Measurements from ENCODE around the gene ZPBP. TPM values are rescaled to one million over a fixed set of nuclear protein-coding genes. Genes with fewer than 3 reads are reported as not detected.

The ZPBP gene
- total RNA-seq, 1 donor from 2014 or later = not detected

GRCh38 chr7:50022991-50023390, 70.1 kb downstream of the ZPBP start:
- Mint-ChIP-seq H3K36me3 (ENCODE audit: low read depth, unreplicated experiment) (no peaks in the 10 kb centered on the region), H3K9me3 (ENCODE audit: unreplicated experiment) (no peaks in the 10 kb centered on the region), H3K4me1 (ENCODE audit: low read depth, unreplicated experiment) (no peaks in the 10 kb centered on the region), H3K27ac (ENCODE audit: unreplicated experiment) (no peak overlapping the region), H3K27me3 (ENCODE audit: low read depth, unreplicated experiment) (no peaks in the 10 kb centered on the region), H3K4me3 (ENCODE audit: unreplicated experiment) (no peak overlapping the region)
- no peaks in the 10 kb centered on the region for H3K79me2 ChIP-seq (ENCODE audit: insufficient read depth, low read length)
- H3K4me1 ChIP-seq (ENCODE audit: insufficient read depth, low read length) = no peaks in the 10 kb centered on the region
- H3K36me3 ChIP-seq (ENCODE audit: insufficient read depth, low read length) = no peaks in the 10 kb centered on the region
- no peak overlapping the region for H3K27ac ChIP-seq (ENCODE audit: low read depth, low read length)
- DNase-seq (ENCODE audit: low read depth) (no peak), FAIRE-seq (no peak)
- H3K4me3 ChIP-seq (ENCODE audit: insufficient read depth, low read depth, low read length) = no peak overlapping the region
- H2AFZ ChIP-seq (ENCODE audit: low read depth, low read length) = no peak overlapping the region
- H3K27me3 ChIP-seq (ENCODE audit: insufficient read depth, low read length) = no peaks in the 10 kb centered on the region
- TF ChIP-seq CTCF (IDR thresholded peaks at IDR 0.05; ENCODE audit: insufficient read depth, low read depth, low read length) (no peak), EZH2 (IDR thresholded peaks at IDR 0.05; ENCODE audit: insufficient read depth, low read length) (no peak)
- H4K20me1 ChIP-seq (ENCODE audit: insufficient read depth, low read length) = no peaks in the 10 kb centered on the region
- H3K4me2 ChIP-seq (ENCODE audit: low read length) = no peak overlapping the region
- no peaks in the 10 kb centered on the region for H3K9me3 ChIP-seq (ENCODE audit: insufficient read depth, low read depth, low read length)
- H3K9ac ChIP-seq (ENCODE audit: low read length) = no peak overlapping the region

- H3K27ac ChIP-seq (ENCODE audit: low read depth, low read length) = no peak overlapping the region
- H3K27me3 ChIP-seq (ENCODE audit: insufficient read depth, low read length) = no peaks in the 10 kb centered on the region
- no peaks in the 10 kb centered on the region for H3K9me3 Mint-ChIP-seq (ENCODE audit: unreplicated experiment)
- H3K27ac Mint-ChIP-seq (ENCODE audit: unreplicated experiment) = no peak overlapping the region
- no peak overlapping the region for H3K9ac ChIP-seq (ENCODE audit: low read length)
- no peaks in the 10 kb centered on the region for H3K36me3 Mint-ChIP-seq (ENCODE audit: low read depth, unreplicated experiment)
- H3K4me3 Mint-ChIP-seq (ENCODE audit: unreplicated experiment) = no peak overlapping the region
- H4K20me1 ChIP-seq (ENCODE audit: insufficient read depth, low read length) = no peaks in the 10 kb centered on the region
- H2AFZ ChIP-seq (ENCODE audit: low read depth, low read length) = no peak overlapping the region
- H3K9me3 ChIP-seq (ENCODE audit: insufficient read depth, low read depth, low read length) = no peaks in the 10 kb centered on the region
- H3K27me3 Mint-ChIP-seq (ENCODE audit: low read depth, unreplicated experiment) = no peaks in the 10 kb centered on the region
- TF ChIP-seq EZH2 (IDR thresholded peaks at IDR 0.05; ENCODE audit: insufficient read depth, low read length) = no peak
- no peak for TF ChIP-seq CTCF (IDR thresholded peaks at IDR 0.05; ENCODE audit: insufficient read depth, low read depth, low read length)
- no peak for DNase-seq (ENCODE audit: low read depth)
- H3K4me2 ChIP-seq (ENCODE audit: low read length) = no peak overlapping the region
- FAIRE-seq = no peak
- no peaks in the 10 kb centered on the region for H3K4me1 Mint-ChIP-seq (ENCODE audit: low read depth, unreplicated experiment)
- H3K79me2 ChIP-seq (ENCODE audit: insufficient read depth, low read length) = no peaks in the 10 kb centered on the region
- no peak overlapping the region for H3K4me3 ChIP-seq (ENCODE audit: insufficient read depth, low read depth, low read length)
- no peaks in the 10 kb centered on the region for H3K4me1 ChIP-seq (ENCODE audit: insufficient read depth, low read length)
- H3K36me3 ChIP-seq (ENCODE audit: insufficient read depth, low read length) = no peaks in the 10 kb centered on the region
These were observed 70.6 kb downstream of the ZPBP start for GRCh38 chr7:50022451-50022850.

GRCh38 chr7:49995681-49996080, 97.4 kb downstream of the ZPBP start:
- no peak for TF ChIP-seq EZH2 (IDR thresholded peaks at IDR 0.05; ENCODE audit: insufficient read depth, low read length)
- Histone ChIP-seq H3K4me1 (ENCODE audit: insufficient read depth, low read length) (no peaks in the 10 kb centered on the region), H2AFZ (ENCODE audit: low read depth, low read length) (no peak overlapping the region), H3K36me3 (ENCODE audit: insufficient read depth, low read length) (no peaks in the 10 kb centered on the region), H3K79me2 (ENCODE audit: insufficient read depth, low read length) (no peaks in the 10 kb centered on the region), H3K4me3 (ENCODE audit: insufficient read depth, low read depth, low read length) (no peak overlapping the region), H3K27me3 (ENCODE audit: insufficient read depth, low read length) (no peaks in the 10 kb centered on the region), H3K4me2 (ENCODE audit: low read length) (no peak overlapping the region), H3K27ac (ENCODE audit: low read depth, low read length) (no peak overlapping the region), H3K9ac (ENCODE audit: low read length) (no peak overlapping the region), H3K9me3 (ENCODE audit: insufficient read depth, low read depth, low read length) (no peaks in the 10 kb centered on the region), H4K20me1 (ENCODE audit: insufficient read depth, low read length) (no peaks in the 10 kb centered on the region)
- no peak overlapping the region for H3K4me3 Mint-ChIP-seq (ENCODE audit: unreplicated experiment)
- FAIRE-seq (no peak), DNase-seq (ENCODE audit: low read depth) (no peak)
- no peaks in the 10 kb centered on the region for H3K27me3 Mint-ChIP-seq (ENCODE audit: low read depth, unreplicated experiment)
- no peaks in the 10 kb centered on the region for H3K36me3 Mint-ChIP-seq (ENCODE audit: low read depth, unreplicated experiment)
- H3K27ac Mint-ChIP-seq (ENCODE audit: unreplicated experiment) = no peak overlapping the region
- H3K4me1 Mint-ChIP-seq (ENCODE audit: low read depth, unreplicated experiment) = no peaks in the 10 kb centered on the region
- peaks cover 4% of the 10 kb centered on the region for H3K9me3 Mint-ChIP-seq (ENCODE audit: unreplicated experiment)
